HG02852 (cell line): ENCODE measurements around the gene NFE2L2.
"Not testable (repeated sequence)": the region's sequence is repeated elsewhere in the genome, so short reads cannot be mapped to it uniquely, and the experiment has no call there.

Source experiments
- ATAC-seq: cut with Tn5 transposase; IDR thresholded peaks from one replicate; pipeline ENCODE4 v1.9.1; 2021; ENCODE audit warnings: mild to moderate bottlenecking, moderate library complexity; ENCODE audit not compliant: unreplicated experiment

NFE2L2 gene

GRCh38 chr2:177258059-177258458 lies 6.5 kb downstream of the NFE2L2 start:
- ATAC-seq, result no peak

DNA sequence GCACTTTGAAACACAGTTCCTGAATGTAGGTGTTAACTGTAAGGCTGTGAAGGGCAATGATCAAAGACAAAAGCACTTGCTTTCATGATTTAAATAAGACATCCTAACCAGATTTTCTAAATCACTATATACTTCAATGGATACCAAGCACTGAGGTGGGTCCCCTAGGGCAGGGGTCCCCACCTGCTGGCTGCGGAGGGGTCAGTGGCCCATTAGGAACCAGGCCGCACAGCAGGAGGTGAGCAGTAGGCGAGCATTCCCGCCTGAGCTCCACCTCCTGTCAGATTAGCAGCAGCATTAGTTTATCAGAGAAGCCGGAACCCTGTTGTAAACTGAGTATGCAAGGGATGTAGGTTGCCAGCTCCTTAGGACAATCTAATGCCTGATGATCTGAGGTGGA lies 7.1 kb downstream of the NFE2L2 start:
- no peak for ATAC-seq

DNA sequence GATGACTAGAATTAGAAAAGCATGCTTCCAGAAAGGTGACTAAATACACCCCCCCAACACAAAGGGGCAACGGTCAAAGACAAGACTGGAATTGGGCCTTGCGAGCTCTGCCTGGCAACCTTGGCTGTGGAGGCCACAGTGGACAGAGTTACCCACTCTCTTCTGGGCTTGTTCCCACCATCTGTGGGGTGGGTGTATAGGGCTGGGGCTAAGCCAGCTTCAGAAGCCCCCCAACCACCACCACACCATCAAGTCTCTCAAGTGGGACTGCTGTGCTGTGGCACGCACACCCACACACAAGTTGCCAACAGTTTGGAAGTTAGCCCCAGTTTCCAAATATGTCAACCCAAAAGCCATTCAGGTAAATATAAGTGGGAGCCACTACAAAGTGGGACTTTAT lies 7.8 kb downstream of the NFE2L2 start:
- ATAC-seq, result no peak

DNA sequence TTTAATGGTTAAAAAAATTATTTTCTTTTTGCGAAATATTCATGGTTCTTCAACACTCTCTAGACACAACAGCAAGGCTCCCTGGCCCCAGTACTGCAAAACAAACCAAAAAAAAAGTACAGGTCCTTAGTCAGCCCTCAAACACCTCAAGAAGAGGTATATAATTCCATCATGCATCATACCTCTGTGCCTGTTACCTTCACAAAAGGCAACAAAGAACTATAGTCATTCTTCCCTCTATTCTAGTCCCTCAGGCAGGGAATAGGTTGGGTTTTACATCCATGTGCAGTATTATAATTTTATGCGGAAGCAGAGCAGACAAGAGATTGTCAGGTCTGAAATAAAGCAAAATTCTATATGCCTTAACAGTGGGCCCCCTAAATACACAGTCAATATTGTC lies 8.5 kb downstream of the NFE2L2 start:
- no peak for ATAC-seq

DNA sequence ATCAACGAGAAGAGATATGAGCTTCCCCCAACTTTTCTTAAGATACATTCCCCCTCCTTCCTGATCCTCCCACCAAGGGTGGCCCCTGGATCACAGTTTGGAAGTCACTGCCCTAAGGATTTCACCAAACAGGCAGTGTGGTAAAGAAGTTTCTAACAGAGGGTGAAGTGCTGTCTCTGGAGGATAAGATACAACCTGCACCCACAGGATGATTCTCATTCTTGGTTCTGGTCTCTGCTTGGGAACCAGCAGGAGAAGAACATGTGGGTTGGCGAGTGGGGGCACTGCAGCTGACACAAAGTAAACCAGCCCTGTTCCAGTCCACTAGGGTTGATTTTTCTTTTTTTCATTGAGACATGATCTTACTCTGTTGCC lies 9.3 kb downstream of the NFE2L2 start:
- no peak for ATAC-seq

DNA sequence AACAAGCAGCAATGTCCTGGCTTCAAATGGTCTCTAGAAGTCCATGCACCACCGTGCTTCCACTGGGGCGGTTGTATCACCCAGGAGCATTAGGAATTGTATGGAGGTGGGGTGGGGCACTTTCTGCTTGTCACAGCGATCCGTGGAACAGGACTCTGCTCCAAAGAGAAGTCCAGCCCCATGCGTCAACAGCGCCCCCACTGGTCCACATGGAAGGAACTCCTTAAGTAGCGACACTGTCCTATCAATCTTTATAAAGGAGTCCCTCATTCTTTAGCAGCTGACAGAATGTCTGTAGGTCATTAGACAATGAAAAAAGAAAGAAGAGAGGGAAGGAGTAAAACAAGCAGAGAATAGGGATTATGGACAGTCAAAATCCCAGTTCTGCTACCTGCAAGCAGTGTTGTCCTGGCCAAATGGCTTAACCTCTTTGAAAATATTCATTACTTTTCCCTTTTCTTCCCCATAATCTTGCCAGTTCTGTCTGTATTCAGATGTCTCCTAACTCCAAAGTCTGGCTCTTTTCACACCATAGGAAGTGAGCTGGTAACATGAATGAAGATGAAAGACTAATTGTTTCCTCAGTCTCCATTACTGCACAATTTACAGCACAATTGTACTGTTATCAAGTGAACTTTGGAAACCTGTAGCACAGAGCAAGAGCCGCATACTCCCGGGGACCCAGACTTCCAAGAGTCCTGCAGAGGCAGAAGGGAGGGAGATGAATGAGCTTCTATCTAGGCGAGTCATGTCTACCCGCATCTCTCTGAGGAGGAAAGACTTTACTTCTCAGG lies 9.9 kb downstream of the NFE2L2 start:
- ATAC-seq, result no peak

GRCh38 chr2:177253704-177254103 lies 10.8 kb downstream of the NFE2L2 start:
- no peak for ATAC-seq

- no peak for ATAC-seq
Measured at GRCh38 chr2:177252808-177253531, 11.6 kb downstream of the NFE2L2 start.

- ATAC-seq, result no peak
Measured at GRCh38 chr2:177251165-177251542, 13.4 kb downstream of the NFE2L2 start.

DNA sequence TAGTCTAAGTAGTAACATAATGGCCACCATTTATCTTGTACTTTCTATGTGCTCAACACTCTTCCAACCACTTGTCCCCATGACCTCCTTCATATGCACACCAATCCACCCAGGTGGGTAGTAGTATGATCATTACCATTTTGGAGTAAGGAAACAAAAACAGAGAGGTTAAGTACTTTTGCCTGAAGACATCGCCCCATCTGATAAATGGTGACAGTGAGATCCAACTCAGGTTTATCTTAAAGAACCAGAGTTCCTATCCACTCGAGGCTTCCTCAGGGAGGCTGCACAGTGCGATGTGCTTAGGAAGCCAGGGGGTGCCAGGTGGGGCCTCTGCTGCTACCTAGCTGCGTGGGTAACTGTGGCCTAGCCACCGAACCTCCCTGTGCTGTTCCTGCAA lies 14.1 kb downstream of the NFE2L2 start:
- ATAC-seq, result no peak

GRCh38 chr2:177249038-177249437 lies 15.5 kb downstream of the NFE2L2 start:
- ATAC-seq, result no peak

DNA sequence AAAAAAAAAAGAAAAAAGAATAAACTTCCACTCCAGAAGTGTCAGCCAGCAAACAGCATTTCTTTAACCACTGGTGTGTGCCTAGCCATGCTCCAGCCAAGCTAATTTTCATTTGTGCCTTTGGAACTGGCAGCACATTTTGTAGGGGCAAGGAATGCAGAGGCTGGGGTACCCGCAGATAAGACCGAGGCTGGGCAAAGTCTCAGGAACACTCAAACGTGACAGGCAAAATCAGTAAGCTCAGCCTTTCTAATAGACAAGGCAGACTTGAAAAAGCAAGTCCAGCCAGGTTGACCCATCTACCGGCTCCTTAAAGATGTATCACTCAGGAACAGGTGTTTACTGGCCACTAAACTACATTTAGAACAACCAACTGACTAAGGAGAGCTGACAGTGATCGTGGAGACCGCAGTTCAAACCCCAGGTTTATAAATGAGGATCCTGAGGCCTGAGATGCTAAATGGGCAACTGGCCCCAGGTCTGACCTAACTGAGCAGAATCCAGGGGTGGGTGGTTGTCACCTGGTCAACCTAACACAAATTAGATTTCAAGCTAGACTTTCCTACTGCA lies 16.7 kb downstream of the NFE2L2 start:
- no peak for ATAC-seq

DNA sequence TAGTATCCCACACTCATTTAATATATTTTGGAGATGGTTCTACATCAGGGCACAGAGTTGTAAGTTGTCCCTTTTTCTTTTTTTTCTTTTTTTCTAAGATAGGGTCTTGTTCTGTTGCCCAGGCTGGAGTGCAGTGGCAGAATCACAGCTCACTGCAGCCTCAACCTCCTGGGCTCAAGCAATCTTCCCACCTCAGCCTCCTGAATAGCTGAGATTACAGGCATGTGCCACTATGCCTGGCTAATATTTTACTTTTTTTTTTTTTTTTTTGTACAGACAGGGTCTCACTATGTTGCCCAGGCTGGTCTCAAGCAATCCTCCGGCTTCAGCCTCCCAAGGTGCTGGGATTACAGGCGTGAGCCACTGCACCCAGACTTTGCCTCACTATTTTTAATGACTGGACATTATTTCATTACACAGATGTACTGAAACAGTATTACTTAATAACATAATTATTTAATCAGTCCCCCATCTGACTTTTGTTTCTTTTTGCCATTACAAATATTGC lies 17.9 kb downstream of the NFE2L2 start:
- not testable (repeated sequence) for ATAC-seq

DNA sequence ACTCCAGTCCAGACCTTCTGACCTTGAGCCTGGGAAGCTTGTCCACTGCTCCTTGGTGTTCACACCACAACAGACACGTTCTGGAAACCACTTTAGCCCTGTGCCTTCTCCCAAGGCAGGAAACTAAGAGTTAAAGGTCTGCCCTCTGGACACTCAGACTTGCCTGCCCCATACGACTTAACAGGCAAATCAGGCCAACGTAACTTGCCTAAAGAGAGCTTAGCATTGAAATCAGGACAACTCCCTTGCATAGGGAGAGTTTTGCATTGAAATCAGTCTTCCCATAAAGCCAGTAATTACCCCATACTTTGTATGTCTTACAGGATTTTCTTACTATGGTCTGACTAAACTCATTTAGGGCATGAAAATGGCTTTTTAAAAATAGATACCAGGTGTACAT lies 18.5 kb downstream of the NFE2L2 start:
- ATAC-seq, result no peak

- no peak for ATAC-seq
Measured at GRCh38 chr2:177245010-177245422, 19.5 kb downstream of the NFE2L2 start.

DNA sequence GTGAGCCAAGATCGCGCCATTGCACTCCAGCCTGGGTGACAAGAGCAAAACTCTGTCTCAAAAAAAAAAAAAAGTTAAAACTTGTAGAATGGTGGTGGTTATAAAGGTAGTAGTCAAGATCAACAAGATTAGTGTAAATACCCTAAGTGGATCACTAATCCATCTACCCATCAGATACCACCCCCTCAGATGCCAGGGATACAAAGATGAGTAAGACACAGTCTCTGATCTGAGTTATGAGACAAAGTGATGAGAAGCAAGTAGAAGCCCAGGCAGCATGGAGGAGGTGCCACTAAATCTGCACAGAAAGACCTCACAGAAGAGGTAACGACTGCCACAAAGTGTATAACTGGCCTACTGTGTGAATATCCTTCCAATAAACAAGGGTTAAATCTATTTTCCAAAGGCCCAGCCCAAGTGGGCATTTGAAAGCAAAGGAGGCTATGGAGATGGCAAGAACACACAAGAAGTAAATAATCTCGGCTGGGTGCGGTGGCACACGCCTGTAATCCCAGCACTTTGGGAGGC lies 20.2 kb downstream of the NFE2L2 start:
- ATAC-seq, result no peak

DNA sequence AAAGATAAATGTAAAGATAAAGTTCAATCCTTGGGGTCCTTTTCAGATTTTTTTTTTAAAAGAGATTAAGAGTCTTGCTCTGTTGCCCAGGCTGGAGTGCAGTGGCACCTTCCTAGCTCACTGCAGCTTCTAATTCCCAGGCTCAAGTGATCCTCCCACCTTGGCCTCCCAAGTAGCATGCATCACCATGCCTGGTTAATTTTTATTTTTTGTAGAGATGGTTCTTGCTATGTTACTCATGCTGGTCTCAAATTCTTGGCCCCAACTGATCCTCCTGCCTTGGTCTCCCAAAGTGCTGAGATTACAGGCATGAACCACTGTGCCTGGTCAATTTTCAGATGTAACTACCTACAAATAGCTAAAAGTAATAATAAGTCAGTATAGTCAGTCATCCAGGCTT lies 21.1 kb downstream of the NFE2L2 start:
- ATAC-seq, result no peak

- no peak for ATAC-seq
Measured at GRCh38 chr2:177243073-177243472, 21.5 kb downstream of the NFE2L2 start.

GRCh38 chr2:177242121-177242987 lies 22.2 kb downstream of the NFE2L2 start:
- ATAC-seq, result no peak

DNA sequence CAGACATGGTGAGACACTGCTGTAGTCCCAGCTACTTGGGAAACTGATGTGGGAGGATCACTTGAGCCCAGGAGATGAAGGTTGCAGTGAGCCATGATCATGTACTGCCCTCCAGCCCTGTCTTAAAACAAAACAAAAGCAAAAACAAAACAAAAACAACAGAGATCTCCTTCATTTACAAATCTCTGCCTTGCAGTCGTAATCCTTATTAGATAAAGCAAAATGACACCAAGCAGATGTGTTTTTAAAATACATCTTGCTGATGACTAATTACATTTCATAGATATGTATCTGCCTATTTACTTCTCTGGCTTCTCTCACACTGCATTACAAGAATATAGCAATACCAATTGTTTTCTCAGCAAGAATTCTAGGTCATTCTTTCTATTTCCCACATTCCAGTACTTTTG lies 22.8 kb downstream of the NFE2L2 start:
- ATAC-seq, result no peak
